PC-3 (cell line): Measurements from ENCODE around the gene IER2. TPM values are rescaled to one million over a fixed set of nuclear protein-coding genes. Genes with fewer than 3 reads are reported as not detected.

ENCODE experiments used
- ATAC-seq: fragments of 200-7000 bp; cut with Tn5 transposase; 2 replicates; pipeline ENCODE4 v1.9.1; 2020; ENCODE audit warnings: mild to moderate bottlenecking, moderate library complexity
- BruUV-seq: library from RNA; stranded (reverse); fragments of 400-500 nt; replicated peaks from 2 replicates; lab custom pipeline; 2021; lab: Mats Ljungman, UMichigan
- CTCF ChIA-PET: fragments of 300-600 bp; sonication (Branson Sonifier 250); formaldehyde crosslinking; loops from one replicate; lab custom pipeline; 2022; ENCODE audit warnings: antibody characterized with exemption; lab: Charles Lee
- POLR2A ChIA-PET: fragments of 300-600 bp; sonication (Branson Sonifier 250); formaldehyde crosslinking; loops from one replicate; lab custom pipeline; 2022; ENCODE audit warnings: antibody characterized with exemption; ENCODE audit not compliant: unreplicated experiment; lab: Charles Lee
- DNase-seq: peaks from one replicate; pipeline ENCODE4 v3.0.0-alpha.2; 2015
- H2AFZ ChIP-seq: fragments of 300-600 bp; sonication (generic); 2 replicates; pipeline ENCODE4 v1.6.0; 2016; ENCODE audit warnings: antibody characterized with exemption, low read length
- H3F3A ChIP-seq: fragments of 300-600 bp; sonication (generic); one replicate; pipeline ENCODE4 v1.6.0; 2017; ENCODE audit warnings: antibody characterized with exemption, low read length, control low read depth, mild to moderate bottlenecking; ENCODE audit not compliant: unreplicated experiment
- H3K27ac ChIP-seq: fragments of 300-600 bp; sonication (generic); 2 replicates; pipeline ENCODE4 v1.5.1; 2016; ENCODE audit warnings: mild to moderate bottlenecking, low read length
- H3K27me3 ChIP-seq: fragments of 300-600 bp; sonication (generic); 2 replicates; pipeline ENCODE4 v1.6.1; 2016; ENCODE audit warnings: low read length, mixed read lengths
- H3K36me3 ChIP-seq: fragments of 300-600 bp; sonication (generic); 2 replicates; pipeline ENCODE4 v1.6.1; 2016; ENCODE audit warnings: low read depth, mixed run types, low read length, mixed read lengths
- H3K4me1 ChIP-seq: fragments of 300-600 bp; sonication (generic); 2 replicates; pipeline ENCODE4 v1.5.1; 2016; ENCODE audit warnings: low read length; ENCODE audit not compliant: insufficient read depth
- H3K4me2 ChIP-seq: fragments of 300-600 bp; sonication (generic); 2 replicates; pipeline ENCODE4 v1.6.0; 2016; ENCODE audit warnings: low read length
- H3K4me3 ChIP-seq: fragments of 300-600 bp; sonication (generic); 2 replicates; pipeline ENCODE4 v1.5.1; 2016; ENCODE audit warnings: mild to moderate bottlenecking, low read length, mixed read lengths
- H3K79me2 ChIP-seq: fragments of 300-600 bp; sonication (generic); 2 replicates; pipeline ENCODE4 v1.6.1; 2017; ENCODE audit warnings: low read length, mixed read lengths
- H3K9ac ChIP-seq: fragments of 300-600 bp; sonication (generic); 2 replicates; pipeline ENCODE4 v1.6.0; 2016; ENCODE audit warnings: mild to moderate bottlenecking, low read length
- H3K9me2 ChIP-seq: fragments of 300-600 bp; sonication (generic); replicated peaks from 2 replicates; pipeline ENCODE4 v1.6.1; 2016; ENCODE audit warnings: mixed run types, low read length, mixed read lengths
- H3K9me3 ChIP-seq: fragments of 300-600 bp; sonication (generic); 2 replicates; pipeline ENCODE4 v1.6.1; 2016; ENCODE audit warnings: low read length, mixed read lengths
- H4K20me1 ChIP-seq: fragments of 300-600 bp; sonication (generic); 2 replicates; pipeline ENCODE4 v1.6.1; 2016; ENCODE audit warnings: low read length, mixed read lengths
- CTCF ChIP-seq: fragments of 300-600 bp; sonication (generic); conservative IDR thresholded peaks from 2 replicates; pipeline ENCODE4 v1.5.1; 2017; ENCODE audit warnings: antibody characterized with exemption, low read depth, mild to moderate bottlenecking, low read length
- EZH2 ChIP-seq: fragments of 300-600 bp; sonication (generic); IDR thresholded peaks from one replicate; pipeline ENCODE4 v1.6.1; 2017; ENCODE audit warnings: antibody characterized with exemption, mild to moderate bottlenecking, low read length; ENCODE audit not compliant: unreplicated experiment
- EZH2phosphoT487 ChIP-seq: fragments of 300-600 bp; sonication (generic); IDR thresholded peaks from 2 replicates; pipeline ENCODE4 v1.6.1; 2018; ENCODE audit warnings: mild to moderate bottlenecking, antibody characterized with exemption, low read length, borderline replicate concordance
- intact Hi-C: fragments of 100-400 bp; cut with micrococcal nuclease; formaldehyde crosslinking; loops from 2 replicates; pipeline ENCODE4 v1.9.0; 2023
- total RNA-seq: library from RNA; depleted of rRNA; stranded (reverse); fragments of >200 nt; gene quantifications from 2 replicates; pipeline ENCODE4 v1.2.3, GENCODE V29; 2014

Gene IER2
- total RNA-seq, 1 experiment from 2014 or later, result 155 TPM

- no peak overlapping the region for H3K27ac ChIP-seq
- H3K4me1 ChIP-seq, result no peaks in the 10 kb centered on the region
- POLR2A ChIA-PET, result interaction anchor here (0.6 kb wide), 1 partner anchor 12 kb away, joined by 3 read pairs; no protein-coding TSS in a partner anchor
- CTCF ChIA-PET, result no interaction called here
- no peaks in the 10 kb centered on the region for H3K9me2 ChIP-seq
- H3K9me3 ChIP-seq, result no peaks in the 10 kb centered on the region
- no peak overlapping the region for H3K4me2 ChIP-seq
- TF ChIP-seq CTCF, result no peak
- no peak for TF ChIP-seq EZH2
- TF ChIP-seq EZH2phosphoT487, result no peak
- H4K20me1 ChIP-seq, result no peaks in the 10 kb centered on the region
- intact Hi-C loops, result no loop called here
- no peak overlapping the region for H3K4me3 ChIP-seq
- no peak for ATAC-seq
- H2AFZ ChIP-seq, result no peak overlapping the region
- H3K79me2 ChIP-seq, result no peaks in the 10 kb centered on the region
- DNase-seq, result no peak
- H3F3A ChIP-seq, result no peaks in the 10 kb centered on the region
- no peaks in the 10 kb centered on the region for H3K36me3 ChIP-seq
- H3K27me3 ChIP-seq, result no peaks in the 10 kb centered on the region
- H3K9ac ChIP-seq, result no peak overlapping the region
- BruUV-seq, result no TSS peak
Observed at GRCh38 chr19:13187419-13187818, 37.2 kb downstream of the IER2 start.

- H3F3A ChIP-seq, result no peaks in the 10 kb centered on the region
- no peaks in the 10 kb centered on the region for H3K36me3 ChIP-seq
- TF ChIP-seq EZH2phosphoT487 (no peak), EZH2 (no peak), CTCF (no peak)
- DNase-seq (no peak), ATAC-seq (no peak)
- no peaks in the 10 kb centered on the region for H4K20me1 ChIP-seq
- no peak overlapping the region for H2AFZ ChIP-seq
- H3K4me3 ChIP-seq, result no peak overlapping the region
- H3K4me1 ChIP-seq, result no peaks in the 10 kb centered on the region
- BruUV-seq, result no TSS peak
- H3K27me3 ChIP-seq, result no peaks in the 10 kb centered on the region
- H3K4me2 ChIP-seq, result no peak overlapping the region
- H3K9ac ChIP-seq, result no peak overlapping the region
- POLR2A ChIA-PET, result no interaction called here
- H3K27ac ChIP-seq, result no peak overlapping the region
- H3K9me2 ChIP-seq, result no peaks in the 10 kb centered on the region
- no peaks in the 10 kb centered on the region for H3K9me3 ChIP-seq
- CTCF ChIA-PET, result interaction anchor here (0.6 to 0.7 kb wide), 2 partner anchors 73 to 233 kb away, joined by 6 to 7 read pairs; no protein-coding TSS in a partner anchor
- no peaks in the 10 kb centered on the region for H3K79me2 ChIP-seq
- intact Hi-C loops, result no loop called here
Observed at GRCh38 chr19:13189600-13189999, 39.4 kb downstream of the IER2 start.

- ChIA-PET POLR2A (no interaction called here), CTCF (interaction anchor here (0.6 kb wide), 1 partner anchor 233 kb away, joined by 4 read pairs; no protein-coding TSS in a partner anchor)
- Histone ChIP-seq H3K79me2 (no peaks in the 10 kb centered on the region), H4K20me1 (no peaks in the 10 kb centered on the region), H3K27ac (no peak overlapping the region), H3K4me1 (no peaks in the 10 kb centered on the region), H3F3A (no peaks in the 10 kb centered on the region), H3K4me2 (no peak overlapping the region), H3K4me3 (no peak overlapping the region), H2AFZ (no peak overlapping the region), H3K9me2 (no peaks in the 10 kb centered on the region), H3K27me3 (no peaks in the 10 kb centered on the region), H3K9ac (no peak overlapping the region), H3K9me3 (no peaks in the 10 kb centered on the region), H3K36me3 (no peaks in the 10 kb centered on the region)
- TF ChIP-seq EZH2phosphoT487 (no peak), EZH2 (no peak)
- no peak for DNase-seq
- intact Hi-C loops, result no loop called here
- no TSS peak for BruUV-seq
- no peak for ATAC-seq
Observed at GRCh38 chr19:13190781-13191540, 40.8 kb downstream of the IER2 start.
